SK-N-SH (cell line): ENCODE results near the gene TLCD5.

ENCODE experiments used
- CTCF ChIP-seq: fragments of 200-600 bp; sonication (generic); IDR thresholded peaks from 2 replicates; pipeline ENCODE4 v1.6.1; 2017; ENCODE audit warnings: antibody characterized with exemption, mild to moderate bottlenecking, moderate library complexity
- POLR2AphosphoS5 ChIP-seq: IDR thresholded peaks from 2 replicates; pipeline ENCODE4 v1.6.1; 2012; ENCODE audit warnings: low read depth, low read length
- USF2 ChIP-seq: fragments of 150-350 bp; IDR thresholded peaks from 2 replicates; pipeline ENCODE4 v1.6.1; 2017; ENCODE audit warnings: antibody characterized with exemption, low read length, low read depth, borderline replicate concordance
- YY1 ChIP-seq: IDR thresholded peaks from 2 replicates; pipeline ENCODE4 v1.4.0; 2012; ENCODE audit warnings: low read depth, mild to moderate bottlenecking

DNA sequence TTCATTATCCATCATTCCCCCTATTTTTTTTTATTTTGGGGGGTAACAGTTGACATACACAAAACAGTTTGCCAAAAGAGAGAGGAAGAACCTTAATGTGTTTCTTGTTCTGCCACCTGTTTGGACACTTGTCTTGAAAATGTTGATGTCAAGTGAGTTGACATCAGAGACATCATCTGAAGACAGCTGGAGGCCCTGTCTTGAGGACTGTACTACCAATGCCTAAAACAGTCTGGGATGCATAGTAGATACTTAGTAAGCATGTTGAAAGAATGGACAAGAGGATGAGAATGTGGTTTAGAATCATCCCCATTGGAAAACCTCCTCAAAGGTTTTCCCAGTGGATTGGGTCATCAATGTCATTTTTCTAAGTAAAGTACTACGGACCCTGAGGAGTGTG lies 8.7 kb downstream of the TLCD5 start:
- TF ChIP-seq USF2 (no peak), POLR2AphosphoS5 (no peak), CTCF (no peak), YY1 (no peak)
